ENCODE results near the gene CHRND. TPM values are rescaled to one million over a fixed set of nuclear protein-coding genes. Genes with fewer than 3 reads are reported as not detected.
"Not testable (repeated sequence)": the region's sequence is repeated elsewhere in the genome, so short reads cannot be mapped to it uniquely, and the experiment has no call there.

The CHRND gene
- total RNA-seq, 1 donor from 2014 or later = not detected

DNA sequence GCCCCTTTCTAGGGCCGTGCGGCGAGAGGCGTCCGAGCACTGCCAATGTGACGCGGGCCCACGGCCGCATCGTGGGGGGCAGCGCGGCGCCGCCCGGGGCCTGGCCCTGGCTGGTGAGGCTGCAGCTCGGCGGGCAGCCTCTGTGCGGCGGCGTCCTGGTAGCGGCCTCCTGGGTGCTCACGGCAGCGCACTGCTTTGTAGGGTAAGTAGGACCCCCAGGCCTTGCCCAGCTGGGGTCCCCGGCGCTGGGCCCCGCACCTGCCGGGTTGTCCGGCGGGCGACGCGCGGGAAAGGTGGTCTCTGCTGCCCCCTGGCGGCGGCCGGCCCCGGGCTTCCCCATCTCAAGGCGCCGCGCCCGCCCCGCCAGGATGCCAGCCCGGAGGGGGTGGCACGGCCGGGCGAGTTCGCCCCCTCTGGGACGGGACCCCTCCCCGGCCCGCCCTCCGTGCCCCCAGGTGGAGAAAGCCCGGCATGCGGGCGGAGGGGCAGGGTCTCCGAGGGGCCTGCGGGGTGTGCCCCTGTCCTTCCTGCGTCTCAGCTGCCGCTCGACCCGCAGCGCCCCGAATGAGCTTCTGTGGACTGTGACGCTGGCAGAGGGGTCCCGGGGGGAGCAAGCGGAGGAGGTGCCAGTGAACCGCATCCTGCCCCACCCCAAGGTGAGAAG is 3.9 kb upstream of the CHRND start:
- DNase-seq (peak; percentile 80), ATAC-seq (ENCODE audit: poor library complexity) (peak; percentile 65)
- intact Hi-C loops (cut with DNase I) = loop anchor here (5.0 kb wide), 2 partner anchors 70 to 615 kb away; no protein-coding TSS in a partner anchor

DNA sequence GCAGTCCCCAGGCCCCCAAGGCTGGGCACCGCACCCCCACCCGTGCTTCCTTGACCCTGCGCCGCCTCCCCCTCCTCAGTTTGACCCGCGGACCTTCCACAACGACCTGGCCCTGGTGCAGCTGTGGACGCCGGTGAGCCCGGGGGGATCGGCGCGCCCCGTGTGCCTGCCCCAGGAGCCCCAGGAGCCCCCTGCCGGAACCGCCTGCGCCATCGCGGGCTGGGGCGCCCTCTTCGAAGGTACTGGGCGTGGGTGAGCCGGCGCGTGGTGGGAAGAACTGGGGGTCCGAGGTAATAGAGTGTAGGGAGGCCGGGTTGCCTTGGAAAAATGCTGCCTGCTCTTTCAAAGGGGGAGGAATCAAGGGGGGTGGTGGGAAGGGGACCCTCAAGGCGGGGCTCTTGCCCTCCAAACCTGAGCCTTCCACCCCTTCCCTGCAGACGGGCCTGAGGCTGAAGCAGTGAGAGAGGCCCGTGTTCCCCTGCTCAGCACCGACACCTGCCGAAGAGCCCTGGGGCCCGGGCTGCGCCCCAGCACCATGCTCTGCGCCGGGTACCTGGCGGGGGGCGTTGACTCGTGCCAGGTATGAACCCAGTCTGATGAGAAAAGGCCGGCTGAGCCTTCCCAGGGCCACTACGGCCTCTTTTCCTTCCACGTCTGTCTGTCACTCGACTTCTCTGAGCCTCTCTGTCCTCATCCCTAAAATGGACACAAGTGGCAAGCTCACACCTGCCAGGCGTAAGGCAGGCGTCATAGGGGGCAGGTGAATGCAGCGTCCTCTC is 3.1 kb upstream of the CHRND start:
- intact Hi-C loops (cut with DNase I) = loop anchor here (5.0 kb wide), 2 partner anchors 71 to 616 kb away; no protein-coding TSS in a partner anchor
- ATAC-seq (ENCODE audit: poor library complexity) (no peak), DNase-seq (no peak)

DNA sequence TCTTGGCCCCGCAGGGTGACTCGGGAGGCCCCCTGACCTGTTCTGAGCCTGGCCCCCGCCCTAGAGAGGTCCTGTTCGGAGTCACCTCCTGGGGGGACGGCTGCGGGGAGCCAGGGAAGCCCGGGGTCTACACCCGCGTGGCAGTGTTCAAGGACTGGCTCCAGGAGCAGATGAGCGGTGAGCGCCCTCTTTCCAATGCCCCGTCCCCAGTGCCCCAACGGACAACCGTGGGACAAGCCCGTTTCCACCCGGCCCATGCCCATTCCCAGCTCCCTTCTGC is 2.6 kb upstream of the CHRND start:
- no peak for ATAC-seq (ENCODE audit: poor library complexity)
- no peak for DNase-seq
- intact Hi-C loops (cut with DNase I) = loop anchor here (5.0 kb wide), 2 partner anchors 71 to 616 kb away; no protein-coding TSS in a partner anchor

DNA sequence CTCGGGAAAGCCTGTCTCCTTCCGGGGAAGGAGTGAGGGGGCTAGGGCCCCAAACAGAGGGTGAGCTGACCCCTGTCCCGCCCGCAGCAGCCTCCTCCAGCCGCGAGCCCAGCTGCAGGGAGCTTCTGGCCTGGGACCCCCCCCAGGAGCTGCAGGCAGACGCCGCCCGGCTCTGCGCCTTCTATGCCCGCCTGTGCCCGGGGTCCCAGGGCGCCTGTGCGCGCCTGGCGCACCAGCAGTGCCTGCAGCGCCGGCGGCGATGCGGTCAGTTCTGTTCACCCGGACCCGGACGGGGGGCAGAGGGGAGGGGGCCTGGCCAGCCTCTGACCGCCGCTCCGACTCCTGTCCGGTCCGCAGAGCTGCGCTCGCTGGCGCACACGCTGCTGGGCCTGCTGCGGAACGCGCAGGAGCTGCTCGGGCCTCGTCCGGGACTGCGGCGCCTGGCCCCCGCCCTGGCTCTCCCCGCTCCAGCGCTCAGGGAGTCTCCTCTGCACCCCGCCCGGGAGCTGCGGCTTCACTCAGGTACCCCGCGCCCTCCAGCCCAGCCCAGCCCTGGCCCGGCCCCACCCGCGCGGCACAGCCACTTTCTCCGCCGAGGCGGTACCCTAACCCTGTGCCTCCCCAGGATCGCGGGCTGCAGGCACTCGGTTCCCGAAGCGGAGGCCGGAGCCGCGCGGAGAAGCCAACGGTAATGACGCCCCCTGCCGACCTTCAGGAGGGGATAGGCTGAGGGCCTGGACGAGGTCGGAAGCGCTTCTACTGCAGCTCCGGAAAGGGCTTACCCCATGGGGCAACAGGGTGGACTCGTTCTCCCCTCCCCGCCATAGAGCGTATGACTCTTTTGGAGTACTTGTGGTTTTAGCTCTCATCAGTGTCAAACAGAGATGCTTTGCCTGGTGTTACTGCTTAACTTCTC is 2.0 kb upstream of the CHRND start:
- ATAC-seq (ENCODE audit: poor library complexity) (peak; percentile 58), DNase-seq (peak; percentile 50)
- intact Hi-C loops (cut with DNase I) = loop anchor here (5.0 kb wide), 2 partner anchors 72 to 617 kb away; no protein-coding TSS in a partner anchor

DNA sequence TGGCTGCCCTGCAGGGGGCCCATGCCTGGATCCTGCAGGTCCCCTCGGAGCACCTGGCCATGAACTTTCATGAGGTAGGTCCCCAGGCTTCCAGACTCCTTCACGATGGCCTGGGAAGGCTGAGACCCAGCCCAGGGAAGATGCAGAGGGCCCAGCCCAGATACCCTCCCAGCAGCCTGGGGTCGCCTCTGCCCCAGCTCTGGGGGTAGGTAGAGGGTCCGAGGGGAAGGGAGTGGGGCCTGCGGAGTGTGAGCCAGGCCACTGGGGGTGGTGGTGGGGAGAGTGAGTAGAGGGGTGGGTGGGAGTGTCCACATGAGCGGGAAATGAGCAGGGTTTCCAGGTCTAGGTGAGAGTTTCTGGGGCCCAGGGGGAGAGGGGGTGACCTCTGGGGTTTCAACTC is 1.2 kb upstream of the CHRND start:
- no peak for ATAC-seq (ENCODE audit: poor library complexity)
- intact Hi-C loops (cut with DNase I) = loop anchor here (5.0 kb wide), 2 partner anchors 72 to 617 kb away; no protein-coding TSS in a partner anchor
- no peak for DNase-seq

DNA sequence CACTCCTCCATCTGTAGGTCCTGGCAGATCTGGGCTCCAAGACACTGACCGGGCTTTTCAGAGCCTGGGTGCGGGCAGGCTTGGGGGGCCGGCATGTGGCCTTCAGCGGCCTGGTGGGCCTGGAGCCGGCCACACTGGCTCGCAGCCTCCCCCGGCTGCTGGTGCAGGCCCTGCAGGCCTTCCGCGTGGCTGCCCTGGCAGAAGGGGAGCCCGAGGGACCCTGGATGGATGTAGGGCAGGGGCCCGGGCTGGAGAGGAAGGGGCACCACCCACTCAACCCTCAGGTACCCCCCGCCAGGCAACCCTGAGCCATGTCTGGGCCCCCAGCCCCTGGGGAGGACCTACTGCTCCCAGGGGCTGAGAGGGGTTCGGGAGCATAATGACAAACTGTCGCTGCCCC is 761 bp upstream of the CHRND start:
- peak; percentile 33 for DNase-seq
- intact Hi-C loops (cut with DNase I) = no loop called here
- no peak for ATAC-seq (ENCODE audit: poor library complexity)

DNA sequence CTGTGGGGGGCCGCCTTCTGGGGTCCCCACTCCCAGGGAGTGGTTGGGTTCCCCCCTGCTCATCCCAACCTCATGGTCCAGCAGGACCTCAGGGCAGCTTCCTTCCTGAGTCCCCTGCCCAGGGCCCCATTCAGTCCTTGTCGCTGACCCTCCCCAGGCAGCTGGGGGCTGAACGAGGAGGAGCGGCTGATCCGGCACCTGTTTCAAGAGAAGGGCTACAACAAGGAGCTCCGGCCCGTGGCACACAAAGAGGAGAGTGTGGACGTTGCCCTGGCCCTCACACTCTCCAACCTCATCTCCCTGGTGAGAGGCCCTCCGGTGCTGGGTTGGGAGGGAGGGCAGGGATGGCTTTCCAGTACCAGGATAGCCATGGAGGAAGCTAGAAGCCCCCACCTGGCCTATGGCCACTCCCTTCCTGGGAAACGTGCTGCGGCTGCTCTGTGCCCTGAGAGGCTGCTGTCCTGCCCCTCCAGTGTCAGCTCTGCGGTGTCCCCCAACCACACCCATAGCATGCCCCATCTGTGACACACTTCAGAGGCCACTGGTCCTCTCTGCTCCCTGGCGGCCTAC is 497 bp downstream of the CHRND start:
- intact Hi-C loops (cut with DNase I) = no loop called here
- DNase-seq (peak; percentile 33), ATAC-seq (ENCODE audit: poor library complexity) (no peak)

DNA sequence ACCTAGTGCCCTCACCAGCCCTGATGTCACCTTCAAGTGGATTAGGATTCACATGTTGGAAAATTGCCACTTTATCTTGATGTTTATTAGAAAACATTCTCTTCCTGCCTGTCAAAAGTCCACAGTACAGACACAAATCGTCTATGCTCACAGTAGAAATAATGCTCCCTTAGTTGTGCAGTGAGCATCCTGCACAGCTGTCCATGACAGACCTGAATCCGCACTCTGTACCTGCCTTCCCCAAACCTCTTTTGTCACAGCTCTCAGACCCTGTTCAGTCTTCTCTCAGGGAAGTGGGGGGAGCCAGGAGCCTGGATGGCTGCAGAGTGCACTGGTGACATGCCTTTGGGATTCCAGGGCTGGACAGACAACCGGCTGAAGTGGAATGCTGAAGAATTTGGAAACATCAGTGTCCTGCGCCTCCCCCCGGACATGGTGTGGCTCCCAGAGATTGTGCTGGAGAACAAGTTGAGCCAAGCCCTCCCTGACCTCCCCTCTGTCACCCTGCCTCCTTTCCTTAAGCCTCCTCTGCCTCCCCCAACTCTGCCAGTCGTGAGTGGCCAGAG is 2.0 kb downstream of the CHRND start:
- intact Hi-C loops (cut with DNase I) = no loop called here
- peak; percentile 20 for DNase-seq
- no peak for ATAC-seq (ENCODE audit: poor library complexity)

DNA sequence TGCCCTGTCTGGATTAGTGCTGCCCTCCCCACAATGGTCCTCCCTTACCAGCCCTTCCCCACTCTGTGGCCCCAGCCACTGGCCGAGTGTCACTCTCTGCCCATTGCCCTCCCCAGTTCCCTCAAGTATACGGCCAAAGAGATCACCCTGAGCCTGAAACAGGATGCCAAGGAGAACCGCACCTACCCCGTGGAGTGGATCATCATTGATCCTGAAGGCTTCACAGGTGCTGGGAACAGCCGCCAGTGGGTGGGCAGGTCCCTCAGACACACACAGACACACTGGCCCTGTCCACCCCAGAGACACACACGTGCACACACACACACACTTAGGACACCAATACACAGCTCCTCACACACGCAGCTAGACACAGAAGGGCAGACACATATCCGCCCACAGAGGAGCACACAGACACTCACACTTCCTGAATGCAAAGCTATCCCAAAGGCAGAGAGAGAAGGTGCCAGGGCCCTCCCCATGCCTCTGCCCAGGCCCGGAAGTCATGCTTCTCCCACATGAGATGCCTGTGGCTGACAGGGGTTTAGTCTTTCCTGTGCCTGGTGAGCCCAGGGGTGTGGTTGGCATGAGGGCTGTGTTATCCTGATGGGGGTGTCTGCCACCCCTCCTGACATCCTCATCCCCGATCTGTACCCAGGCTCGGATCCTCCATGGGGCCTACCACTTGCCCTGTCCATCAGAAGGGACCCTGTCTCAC is 2.9 kb downstream of the CHRND start:
- ATAC-seq (ENCODE audit: poor library complexity) = no peak
- intact Hi-C loops (cut with DNase I) = no loop called here
- peak; percentile 19 for DNase-seq

DNA sequence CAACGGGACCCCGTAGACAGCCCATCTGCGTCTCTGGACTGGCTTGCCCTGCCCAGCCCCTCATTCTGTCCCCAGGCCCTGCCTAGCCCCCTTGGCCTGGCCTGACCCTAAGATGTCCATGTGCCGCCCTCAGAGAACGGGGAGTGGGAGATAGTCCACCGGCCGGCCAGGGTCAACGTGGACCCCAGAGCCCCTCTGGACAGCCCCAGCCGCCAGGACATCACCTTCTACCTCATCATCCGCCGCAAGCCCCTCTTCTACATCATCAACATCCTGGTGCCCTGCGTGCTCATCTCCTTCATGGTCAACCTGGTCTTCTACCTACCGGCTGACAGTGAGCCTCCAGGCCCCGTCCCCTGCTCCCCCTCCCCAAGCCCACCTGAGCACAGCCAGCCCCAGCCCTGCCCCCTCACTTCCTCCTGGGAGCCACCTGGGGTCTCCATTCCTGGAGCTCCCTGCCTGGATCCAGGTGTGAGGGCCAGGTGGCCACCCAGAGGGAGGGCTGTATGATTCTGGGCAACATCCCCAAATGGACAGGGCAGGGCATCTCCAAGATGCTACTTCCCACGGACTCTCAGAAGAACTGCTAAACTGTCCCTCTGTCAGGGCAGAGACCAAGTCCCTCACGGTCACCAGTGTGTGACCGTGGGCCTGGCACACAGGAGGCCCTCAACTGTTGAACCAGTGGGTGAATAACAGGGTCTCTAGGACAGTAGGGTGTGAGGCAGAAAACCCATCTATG is 4.0 kb downstream of the CHRND start:
- no peak for ATAC-seq (ENCODE audit: poor library complexity)
- DNase-seq = peak; percentile 28
- intact Hi-C loops (cut with DNase I) = no loop called here

DNA sequence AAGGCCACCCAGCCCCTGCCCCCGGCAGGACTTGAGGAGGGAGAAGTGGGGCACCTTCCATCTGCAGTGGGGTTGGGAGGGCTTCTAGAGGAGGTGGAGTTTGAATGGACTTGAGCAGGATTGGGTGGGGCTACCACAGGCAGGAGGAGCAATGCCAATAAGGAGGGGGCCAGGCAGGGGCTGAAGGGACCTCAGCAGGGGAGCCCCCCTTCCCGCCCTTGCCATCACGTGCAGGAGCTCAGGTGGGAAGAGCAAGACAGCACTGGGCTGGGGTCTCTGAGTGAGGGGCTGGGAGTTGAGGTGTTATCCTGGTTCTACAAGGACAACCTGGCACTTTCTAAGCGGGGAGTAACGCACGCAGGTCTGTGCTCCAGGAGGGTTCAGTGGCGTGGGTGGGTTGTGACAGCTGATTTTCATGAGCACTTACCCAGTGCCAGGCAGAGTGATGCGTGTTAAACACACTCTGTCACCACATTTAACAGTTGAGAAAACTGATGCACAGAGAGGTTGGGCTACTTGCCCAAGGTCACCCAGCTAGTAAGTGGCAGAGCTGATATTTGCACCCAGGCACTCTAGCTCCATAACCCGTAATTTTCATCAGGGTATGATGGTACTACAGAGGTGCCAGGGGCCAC is 4.8 kb downstream of the CHRND start:
- peak; percentile 18 for DNase-seq
- ATAC-seq (ENCODE audit: poor library complexity) = no peak
- intact Hi-C loops (cut with DNase I) = no loop called here

DNA sequence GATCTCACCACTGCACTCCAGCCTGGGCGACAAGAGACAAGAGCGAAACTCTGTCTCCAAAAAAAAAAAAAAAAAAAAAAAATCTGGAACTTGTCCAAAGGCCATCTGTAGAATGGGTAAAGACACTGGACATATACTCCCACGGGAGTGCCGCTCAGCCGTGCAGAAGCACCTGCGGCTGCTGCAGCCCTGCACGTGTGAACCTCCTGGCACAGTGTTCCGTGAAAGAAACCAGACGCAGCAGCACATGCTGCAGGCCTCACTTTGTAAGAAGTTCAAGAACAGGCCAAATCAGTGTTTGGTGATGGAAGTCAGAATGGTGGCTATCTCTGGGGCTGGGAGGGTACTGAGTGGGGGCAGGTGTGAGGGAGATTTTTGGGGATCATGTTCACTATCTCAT is 6.5 kb downstream of the CHRND start:
- ATAC-seq (ENCODE audit: poor library complexity) = peak; percentile 84
- intact Hi-C loops (cut with DNase I) = no loop called here
- DNase-seq = peak; percentile 55

DNA sequence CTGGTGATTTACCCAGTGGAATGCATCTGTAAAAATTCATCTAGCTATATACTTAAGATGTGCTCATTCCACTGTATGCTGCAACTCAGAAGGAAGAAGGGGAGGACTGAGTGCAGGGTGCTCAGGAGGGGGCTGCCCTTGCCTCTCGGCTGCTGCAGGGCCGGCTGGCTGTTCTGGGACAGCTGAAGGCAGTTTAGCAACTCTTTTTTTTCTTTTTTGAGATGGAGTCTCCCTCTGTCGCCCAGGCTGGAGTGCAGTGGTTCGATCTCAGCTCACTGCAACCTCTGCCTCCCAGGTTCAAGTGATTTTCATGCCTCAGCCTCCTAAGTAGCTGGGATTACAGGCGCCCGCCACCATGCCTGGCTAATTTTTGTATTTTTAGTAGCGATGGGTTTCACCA is 6.9 kb downstream of the CHRND start:
- peak; percentile 7 for ATAC-seq (ENCODE audit: poor library complexity)
- intact Hi-C loops (cut with DNase I) = not testable (repeated sequence)

DNA sequence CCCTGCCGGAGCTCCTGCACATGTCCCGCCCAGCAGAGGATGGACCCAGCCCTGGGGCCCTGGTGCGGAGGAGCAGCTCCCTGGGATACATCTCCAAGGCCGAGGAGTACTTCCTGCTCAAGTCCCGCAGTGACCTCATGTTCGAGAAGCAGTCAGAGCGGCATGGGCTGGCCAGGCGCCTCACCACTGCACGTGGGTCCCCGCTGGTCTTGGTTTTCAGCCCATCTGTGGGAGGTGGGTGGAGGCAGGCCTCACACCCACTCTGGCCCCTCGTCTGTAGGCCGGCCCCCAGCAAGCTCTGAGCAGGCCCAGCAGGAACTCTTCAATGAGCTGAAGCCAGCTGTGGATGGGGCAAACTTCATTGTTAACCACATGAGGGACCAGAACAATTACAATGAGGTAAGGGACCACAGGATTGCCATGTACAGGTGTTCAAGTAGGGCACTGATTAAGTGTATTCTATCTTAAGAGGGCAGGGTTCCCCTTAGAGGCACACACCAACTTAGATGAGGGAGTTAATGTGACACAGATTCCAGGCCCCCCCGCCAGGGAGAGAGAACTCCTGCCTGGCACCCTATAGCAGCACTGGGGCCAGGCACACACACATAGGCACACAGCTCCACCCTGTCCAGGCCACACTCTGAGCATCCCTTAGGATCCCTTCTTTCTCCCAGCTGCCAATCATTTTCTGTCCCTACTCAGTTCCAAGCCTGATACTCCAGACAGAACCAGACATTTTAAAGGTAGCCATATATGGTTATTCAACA is 8.2 kb downstream of the CHRND start:
- ATAC-seq (ENCODE audit: poor library complexity) (no peak), DNase-seq (peak; percentile 40)
- intact Hi-C loops (cut with DNase I) = no loop called here

More for the DNA sequence above, 6.9 kb downstream of the CHRND start:
- not testable (repeated sequence) for DNase-seq

DNA sequence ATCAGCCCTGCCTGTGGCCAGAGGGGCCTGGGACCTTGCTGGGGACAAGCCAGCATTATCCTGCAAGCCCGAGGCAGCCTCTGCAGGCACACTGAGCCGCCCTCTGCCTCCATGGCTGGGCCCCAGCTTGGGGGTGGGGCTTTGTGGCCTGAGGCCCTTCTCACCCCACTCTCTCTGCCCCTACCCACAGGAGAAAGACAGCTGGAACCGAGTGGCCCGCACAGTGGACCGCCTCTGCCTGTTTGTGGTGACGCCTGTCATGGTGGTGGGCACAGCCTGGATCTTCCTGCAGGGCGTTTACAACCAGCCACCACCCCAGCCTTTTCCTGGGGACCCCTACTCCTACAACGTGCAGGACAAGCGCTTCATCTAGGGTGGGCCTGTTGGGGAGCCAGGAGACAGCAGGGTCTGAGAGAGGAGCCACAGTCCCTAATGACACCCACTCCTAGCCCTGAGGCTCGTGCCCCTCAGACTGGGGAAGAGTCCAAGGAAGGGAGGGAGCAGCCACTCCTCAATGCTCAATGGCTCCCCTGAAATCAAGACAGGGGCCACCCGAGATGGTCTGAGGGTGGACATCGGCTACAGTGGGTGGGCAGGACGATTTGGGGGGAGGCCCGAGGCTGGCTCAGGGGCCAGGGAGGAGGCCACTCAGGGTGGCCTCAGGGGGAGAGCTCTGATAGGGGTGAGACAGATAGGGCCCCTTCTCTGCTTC is 9.1 kb downstream of the CHRND start:
- DNase-seq = peak; percentile 11
- intact Hi-C loops (cut with DNase I) = no loop called here
- ATAC-seq (ENCODE audit: poor library complexity) = no peak
